ENCODE results near the gene HSD3B2. TPM values are rescaled to one million over a fixed set of nuclear protein-coding genes. Genes with fewer than 3 reads are reported as not detected.
"Not testable (repeated sequence)": the region's sequence is repeated elsewhere in the genome, so short reads cannot be mapped to it uniquely, and the experiment has no call there.

The HSD3B2 gene
- total and polyA plus RNA-seq, 2 experiments from 2014 or later = 3.4 to 4.6 TPM

GRCh38 chr1:119375366-119375765, 39.6 kb upstream of the HSD3B2 start:
- DNase-seq (ENCODE audit: low spot score) = no peak

GRCh38 chr1:119376594-119376993, 38.4 kb upstream of the HSD3B2 start:
- Histone ChIP-seq H3K4me2 (no peak overlapping the region), H3K79me2 (no peaks in the 10 kb centered on the region), H3K27ac (no peak overlapping the region), H3K9me2 (replicated peaks; ENCODE audit: insufficient read depth) (no peaks in the 10 kb centered on the region), H3K9me3 (ENCODE audit: low read depth) (no peaks in the 10 kb centered on the region), H4K20me1 (ENCODE audit: insufficient read depth, poor library complexity, severe bottlenecking) (no peaks in the 10 kb centered on the region), H3K27me3 (no peaks in the 10 kb centered on the region), H2AFZ (no peak overlapping the region), H3K4me3 (no peak overlapping the region), H3K36me3 (replicated peaks; ENCODE audit: insufficient read depth, low read depth) (no peaks in the 10 kb centered on the region), H3K4me1 (ENCODE audit: insufficient read depth) (peaks cover 23% of the 10 kb centered on the region)
- no peak for TF ChIP-seq EZH2 (IDR thresholded peaks at IDR 0.05; ENCODE audit: borderline replicate concordance)
- TF ChIP-seq EZH2phosphoT487 (IDR thresholded peaks at IDR 0.05; ENCODE audit: low read depth, severe bottlenecking, unreplicated experiment) = no peak
- no peak for TF ChIP-seq CTCF (IDR thresholded peaks at IDR 0.05; ENCODE audit: poor library complexity)
- no peak for DNase-seq (ENCODE audit: low spot score)
- WGBS (ENCODE audit: low lambda C conversion rate, missing lambda C conversion rate) = 89% methylated on average over 1 of the region's 1 CpG

More at GRCh38 chr1:119375366-119375765, 39.6 kb upstream of the HSD3B2 start:
- no peak overlapping the region for H3K4me3 ChIP-seq
- H2AFZ ChIP-seq = no peak overlapping the region
- H3K4me2 ChIP-seq = no peak overlapping the region
- H3K36me3 ChIP-seq (replicated peaks; ENCODE audit: insufficient read depth, low read depth) = no peaks in the 10 kb centered on the region
- no peak overlapping the region for H3K27ac ChIP-seq
- no peaks in the 10 kb centered on the region for H3K9me2 ChIP-seq (replicated peaks; ENCODE audit: insufficient read depth)
- H4K20me1 ChIP-seq (ENCODE audit: insufficient read depth, poor library complexity, severe bottlenecking) = no peaks in the 10 kb centered on the region
- H3K79me2 ChIP-seq = no peaks in the 10 kb centered on the region
- WGBS (ENCODE audit: low lambda C conversion rate, missing lambda C conversion rate) = 97% methylated on average over 1 of the region's 1 CpG
- H3K9me3 ChIP-seq (ENCODE audit: low read depth) = no peaks in the 10 kb centered on the region
- TF ChIP-seq EZH2phosphoT487 (IDR thresholded peaks at IDR 0.05; ENCODE audit: low read depth, severe bottlenecking, unreplicated experiment) = no peak
- no peak for TF ChIP-seq CTCF (IDR thresholded peaks at IDR 0.05; ENCODE audit: poor library complexity)
- no peak for TF ChIP-seq EZH2 (IDR thresholded peaks at IDR 0.05; ENCODE audit: borderline replicate concordance)
- peaks cover 25% of the 10 kb centered on the region for H3K4me1 ChIP-seq (ENCODE audit: insufficient read depth)
- H3K27me3 ChIP-seq = no peaks in the 10 kb centered on the region

DNA sequence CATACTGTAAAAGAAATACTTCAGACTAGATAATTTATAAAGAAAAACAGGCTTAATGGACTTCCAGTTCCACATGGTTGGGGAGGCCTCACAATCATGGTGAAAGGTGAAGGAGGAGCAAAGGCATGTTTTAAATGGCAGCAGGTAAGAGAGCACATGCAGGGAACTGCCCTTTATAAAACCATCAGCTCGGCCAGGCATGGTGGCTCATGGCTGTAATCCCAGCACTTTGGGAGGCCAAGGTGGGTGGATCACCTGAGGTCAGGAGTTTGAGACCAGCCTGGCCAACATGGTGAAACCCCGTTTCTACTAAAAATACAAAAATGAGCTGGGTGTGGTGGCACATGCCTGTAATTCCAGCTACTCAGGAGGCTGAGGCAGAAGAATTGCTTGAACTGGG, 37.4 kb upstream of the HSD3B2 start:
- H2AFZ ChIP-seq; H3K4me3 ChIP-seq; H4K20me1 ChIP-seq (ENCODE audit: insufficient read depth, poor library complexity, severe bottlenecking); H3K27ac ChIP-seq; H3K9me2 ChIP-seq (replicated peaks; ENCODE audit: insufficient read depth); DNase-seq (ENCODE audit: low spot score); H3K4me2 ChIP-seq; H3K27me3 ChIP-seq; H3K9me3 ChIP-seq (ENCODE audit: low read depth); H3K36me3 ChIP-seq (replicated peaks; ENCODE audit: insufficient read depth, low read depth); H3K79me2 ChIP-seq: not testable (repeated sequence)
- WGBS (ENCODE audit: low lambda C conversion rate, missing lambda C conversion rate) = 97% methylated on average over 2 of the region's 2 CpGs
- peaks cover 15% of the 10 kb centered on the region for H3K4me1 ChIP-seq (ENCODE audit: insufficient read depth)

DNA sequence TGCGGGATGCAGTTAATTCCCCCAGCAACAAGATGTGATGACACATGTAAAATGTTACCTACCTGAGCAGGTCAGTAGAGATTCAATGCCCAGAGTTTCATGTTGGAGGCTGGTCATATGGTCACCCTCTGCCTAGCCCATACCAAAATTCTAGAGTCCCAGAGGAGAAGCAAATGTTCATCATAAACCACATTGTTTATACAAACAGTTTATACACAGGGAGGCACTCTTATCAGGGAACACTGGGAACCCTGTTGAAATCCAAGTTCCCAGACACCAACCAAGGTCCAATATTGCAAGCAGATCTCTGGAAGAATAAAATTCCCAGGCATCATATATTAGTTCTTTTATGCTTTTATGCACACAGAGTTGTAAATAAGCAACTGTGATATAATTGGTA, 35.8 kb upstream of the HSD3B2 start:
- H3K9me2 ChIP-seq (replicated peaks; ENCODE audit: insufficient read depth) = no peaks in the 10 kb centered on the region
- no peak overlapping the region for H3K4me3 ChIP-seq
- no peak overlapping the region for H3K4me2 ChIP-seq
- H3K36me3 ChIP-seq (replicated peaks; ENCODE audit: insufficient read depth, low read depth) = no peaks in the 10 kb centered on the region
- TF ChIP-seq EZH2 (IDR thresholded peaks at IDR 0.05; ENCODE audit: borderline replicate concordance) (no peak), EZH2phosphoT487 (IDR thresholded peaks at IDR 0.05; ENCODE audit: low read depth, severe bottlenecking, unreplicated experiment) (no peak), CTCF (IDR thresholded peaks at IDR 0.05; ENCODE audit: poor library complexity) (no peak)
- H2AFZ ChIP-seq = no peak overlapping the region
- no peaks in the 10 kb centered on the region for H3K9me3 ChIP-seq (ENCODE audit: low read depth)
- H3K27me3 ChIP-seq = no peaks in the 10 kb centered on the region
- 77% methylated on average over 1 of the region's 1 CpG for WGBS (ENCODE audit: low lambda C conversion rate, missing lambda C conversion rate)
- no peak for DNase-seq (ENCODE audit: low spot score)
- peaks cover 7% of the 10 kb centered on the region for H3K4me1 ChIP-seq (ENCODE audit: insufficient read depth)
- no peak overlapping the region for H3K27ac ChIP-seq
- no peaks in the 10 kb centered on the region for H4K20me1 ChIP-seq (ENCODE audit: insufficient read depth, poor library complexity, severe bottlenecking)
- H3K79me2 ChIP-seq = no peaks in the 10 kb centered on the region

Data from hepatocyte (in vitro differentiated cells).